Activated CD8-positive, alpha-beta T cell treated with anti-CD3 and anti-CD28 coated beads for 36 hours (primary cell): Measurements from ENCODE around the gene TEFM. TPM values are rescaled to one million over a fixed set of nuclear protein-coding genes. Genes with fewer than 3 reads are reported as not detected.

ENCODE experiments used
- ATAC-seq: fragments of 200-7000 bp; cut with Tn5 transposase; one replicate; pipeline ENCODE4 v1.10.0; 2021; ENCODE audit warnings: mild to moderate bottlenecking, moderate library complexity
- CTCF ChIA-PET: fragments of 350-600 bp; sonication (Branson Sonifier 250); formaldehyde crosslinking; loops from one replicate; lab custom pipeline; 2021; ENCODE audit warnings: antibody characterized with exemption; lab: Charles Lee
- POLR2A ChIA-PET: fragments of 350-600 bp; sonication (Branson Sonifier 250); formaldehyde crosslinking; loops from one replicate; lab custom pipeline; 2021; ENCODE audit warnings: antibody characterized with exemption; lab: Charles Lee
- DNase-seq: peaks from one replicate; pipeline ENCODE4 v3.0.0-alpha.2; 2020
- H3K27ac Mint-ChIP-seq: one replicate; pipeline ENCODE4 v1.8.0; 2021; ENCODE audit warnings: mild to moderate bottlenecking, mixed read lengths
- H3K27me3 Mint-ChIP-seq: one replicate; pipeline ENCODE4 v1.8.0; 2021; ENCODE audit warnings: mixed read lengths
- H3K36me3 Mint-ChIP-seq: one replicate; pipeline ENCODE4 v1.8.0; 2021; ENCODE audit warnings: low read depth, mixed read lengths
- H3K4me1 Mint-ChIP-seq: one replicate; pipeline ENCODE4 v1.8.0; 2021; ENCODE audit warnings: low read depth, mixed read lengths
- H3K4me3 Mint-ChIP-seq: one replicate; pipeline ENCODE4 v1.8.0; 2021; ENCODE audit warnings: mild to moderate bottlenecking, moderate library complexity, mixed read lengths
- H3K9me3 Mint-ChIP-seq: one replicate; pipeline ENCODE4 v1.8.0; 2021; ENCODE audit warnings: mixed read lengths
- CTCF ChIP-seq: fragments of 200-600 bp; IDR thresholded peaks from one replicate; pipeline ENCODE4 v1.8.0; 2022; ENCODE audit warnings: antibody characterized with exemption, mild to moderate bottlenecking
- intact Hi-C: fragments of 100-400 bp; cut with micrococcal nuclease; formaldehyde crosslinking; loops from one replicate; pipeline ENCODE4 v1.10.0; 2022
- total RNA-seq, 2 experiments: library from RNA; stranded (reverse); gene quantifications; one replicate each; pipeline ENCODE4 v1.2.3, GENCODE V29; 2021

TEFM gene
- total RNA-seq, 2 experiments from 2014 or later, result 9.7 to 12.6 TPM

- Mint-ChIP-seq H3K36me3 (peaks cover 38% of the 10 kb centered on the region), H3K9me3 (no peaks in the 10 kb centered on the region), H3K27me3 (no peaks in the 10 kb centered on the region), H3K4me3 (no peak overlapping the region), H3K4me1 (no peaks in the 10 kb centered on the region), H3K27ac (no peak overlapping the region)
- intact Hi-C loops, result no loop called here
- ATAC-seq, result no peak
- ChIA-PET POLR2A (interaction anchor here (1.5 kb wide), 1 partner anchor 25 kb away, joined by 3 read pairs; no protein-coding TSS in a partner anchor), CTCF (no interaction called here)
- DNase-seq, result no peak
- TF ChIP-seq CTCF, result no peak
These were observed 37.0 kb downstream of the TEFM start for GRCh38 chr17:30869005-30869404.

- H3K4me3 Mint-ChIP-seq, result no peak overlapping the region
- DNase-seq (no peak), ATAC-seq (no peak)
- POLR2A ChIA-PET, result interaction anchor here (0.7 kb wide), 1 partner anchor 455 kb away, joined by 3 read pairs; no protein-coding TSS in a partner anchor
- H3K27me3 Mint-ChIP-seq, result no peaks in the 10 kb centered on the region
- peaks cover 32% of the 10 kb centered on the region for H3K36me3 Mint-ChIP-seq
- H3K4me1 Mint-ChIP-seq, result no peaks in the 10 kb centered on the region
- no peak for TF ChIP-seq CTCF
- CTCF ChIA-PET, result no interaction called here
- intact Hi-C loops, result no loop called here
- H3K9me3 Mint-ChIP-seq, result no peaks in the 10 kb centered on the region
- H3K27ac Mint-ChIP-seq, result no peak overlapping the region
These were observed 41.4 kb downstream of the TEFM start for GRCh38 chr17:30864636-30865035.

GRCh38 chr17:30858556-30859250, 47.3 kb downstream of the TEFM start:
- no peak for TF ChIP-seq CTCF
- ChIA-PET POLR2A (no interaction called here), CTCF (no interaction called here)
- Mint-ChIP-seq H3K27me3 (no peaks in the 10 kb centered on the region), H3K4me1 (no peaks in the 10 kb centered on the region), H3K9me3 (no peaks in the 10 kb centered on the region), H3K36me3 (peaks cover 32% of the 10 kb centered on the region), H3K27ac (no peak overlapping the region), H3K4me3 (no peak overlapping the region)
- DNase-seq, result no peak
- intact Hi-C loops, result no loop called here
- ATAC-seq, result no peak

GRCh38 chr17:30854146-30854545, 51.9 kb downstream of the TEFM start:
- intact Hi-C loops, result no loop called here
- ChIA-PET CTCF (no interaction called here), POLR2A (no interaction called here)
- no peaks in the 10 kb centered on the region for H3K9me3 Mint-ChIP-seq
- no peaks in the 10 kb centered on the region for H3K4me1 Mint-ChIP-seq
- no peak overlapping the region for H3K4me3 Mint-ChIP-seq
- no peak for TF ChIP-seq CTCF
- no peaks in the 10 kb centered on the region for H3K27me3 Mint-ChIP-seq
- peaks cover 42% of the 10 kb centered on the region for H3K36me3 Mint-ChIP-seq
- DNase-seq (no peak), ATAC-seq (no peak)
- no peak overlapping the region for H3K27ac Mint-ChIP-seq

Other genes starting within 250 kb of the TEFM start
- 10 to 100 TPM; 40.3 to 42.5 TPM for gene CRLF3, start 81.5 kb downstream of the TEFM start, total RNA-seq
- 10 to 100 TPM; 34.5 to 35.0 TPM for gene ATAD5, start 74.3 kb downstream of the TEFM start, total RNA-seq
- gene ADAP2, start 15.7 kb upstream of the TEFM start, total RNA-seq, result 1 to 10 TPM in 1 of 2 experiments, under 1 TPM in 1; 0.92 to 1.5 TPM
- gene RNF135, start 64.8 kb upstream of the TEFM start, total RNA-seq, result 1 to 10 TPM; 5.4 to 6.6 TPM
- 10 to 100 TPM; 19.4 to 20.1 TPM for gene NF1, start 188.7 kb upstream of the TEFM start, total RNA-seq